HG03280 (cell line): ENCODE results near the gene TFE3.

Source experiments
- ATAC-seq: cut with Tn5 transposase; IDR thresholded peaks from one replicate; pipeline ENCODE4 v1.9.1; 2021; ENCODE audit warnings: mild to moderate bottlenecking, moderate library complexity; ENCODE audit not compliant: unreplicated experiment

TFE3 gene

DNA sequence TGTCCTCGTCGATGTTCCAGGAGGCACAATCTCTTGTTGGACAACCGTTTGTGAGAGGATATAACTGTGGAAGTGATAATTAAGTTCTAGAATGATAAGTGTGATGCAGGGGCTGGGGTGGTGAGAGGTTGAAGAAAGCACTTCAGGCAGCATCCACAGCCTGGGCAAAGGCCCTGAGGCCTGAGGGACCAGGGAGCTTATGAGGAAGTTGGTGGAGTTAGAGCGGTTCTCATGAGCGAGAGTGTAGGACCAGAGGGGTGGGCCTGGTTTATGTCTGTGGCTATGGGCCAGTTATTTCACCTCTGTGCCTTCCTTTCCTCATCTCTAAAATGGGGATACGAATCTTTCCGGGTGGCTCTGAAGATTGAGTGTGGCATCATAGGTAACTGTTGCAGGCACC, 18.3 kb upstream of the TFE3 start:
- ATAC-seq, result no peak

DNA sequence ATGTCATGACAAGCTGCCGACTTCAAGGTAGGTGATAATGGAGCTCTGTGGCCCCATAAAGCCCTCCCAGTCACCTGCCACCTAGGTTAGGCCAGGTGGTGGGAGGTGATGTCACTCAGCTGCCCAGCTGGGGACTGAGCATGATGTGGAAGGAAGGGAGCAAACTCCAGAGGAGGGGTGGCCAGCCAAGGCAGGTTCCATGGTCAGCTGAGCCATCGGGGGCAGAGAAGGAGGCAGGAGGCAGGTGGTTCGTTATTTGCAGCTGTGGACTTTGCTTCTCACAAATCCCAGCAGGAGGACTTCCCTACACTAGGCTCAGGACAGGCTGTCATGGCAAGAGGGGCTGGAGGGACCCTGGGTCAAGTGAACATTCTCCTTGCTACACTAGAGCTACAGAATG, 17.8 kb upstream of the TFE3 start:
- no peak for ATAC-seq

- ATAC-seq, result no peak
Measured at GRCh38 chrX:49059681-49060085, 16.5 kb upstream of the TFE3 start.

- ATAC-seq, result no peak
Measured at GRCh38 chrX:49059201-49059600, 16.0 kb upstream of the TFE3 start.

DNA sequence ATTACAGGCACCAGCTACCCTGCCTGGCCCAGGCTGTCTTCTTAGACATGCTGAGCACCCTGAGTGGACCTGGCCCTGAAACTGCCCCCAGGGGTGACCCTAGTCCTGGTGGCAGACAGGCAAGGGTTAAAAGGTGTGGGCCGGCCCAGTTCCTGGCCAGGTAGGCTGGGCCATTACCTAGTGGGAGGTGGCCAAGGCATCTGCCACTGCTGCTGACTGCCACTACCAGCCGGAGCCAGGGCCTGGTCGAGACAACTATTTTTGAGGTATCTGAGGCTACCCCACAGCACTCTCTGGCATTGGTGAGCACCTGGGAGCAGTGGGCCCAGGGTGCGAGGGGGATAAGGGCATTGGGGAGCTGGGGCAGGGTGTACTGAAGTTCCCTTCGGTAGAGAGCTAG, 15.6 kb upstream of the TFE3 start, which contains the start of gene CCDC120:
CCDC120 (plus strand) TSS at position 206 of the 400 bp plus-strand sequence. CDS start 3,043 bp downstream, outside the sequence.
- ATAC-seq, result no peak

DNA sequence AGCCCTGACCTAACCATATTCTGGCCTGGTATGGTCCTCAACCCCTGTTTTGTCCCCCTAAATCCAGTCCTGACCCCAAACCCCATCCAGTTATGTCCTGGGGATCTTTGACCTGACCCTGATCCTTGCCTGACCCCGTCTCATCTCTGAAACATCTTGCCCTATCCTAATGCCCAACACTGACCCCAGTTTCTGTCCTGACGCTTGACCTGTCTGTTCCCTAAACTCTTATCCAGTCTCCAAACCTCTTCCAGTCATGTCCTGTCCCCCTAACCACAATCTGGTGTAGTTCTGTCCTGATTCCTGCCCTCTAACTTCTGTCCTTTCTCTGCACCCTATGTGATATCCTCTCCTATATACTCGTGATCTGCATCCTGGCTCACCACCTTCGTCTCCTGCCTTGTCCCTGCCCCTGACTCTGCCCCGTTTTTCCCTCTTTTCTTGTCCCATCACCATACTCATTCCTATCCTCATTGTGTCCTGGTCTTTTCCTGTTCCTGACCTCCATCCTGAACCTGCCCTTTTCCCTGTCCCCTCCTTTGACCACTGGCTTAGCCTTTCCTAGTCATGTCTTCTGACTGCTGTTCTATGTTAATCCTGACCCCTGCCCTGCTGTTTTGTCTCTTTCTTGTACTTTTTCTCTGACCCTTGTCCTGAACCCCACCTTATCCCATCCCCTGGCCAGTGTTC, 11.1 kb upstream of the TFE3 start:
- no peak for ATAC-seq

GRCh38 chrX:49053223-49054072, 10.3 kb upstream of the TFE3 start:
- ATAC-seq, result no peak

DNA sequence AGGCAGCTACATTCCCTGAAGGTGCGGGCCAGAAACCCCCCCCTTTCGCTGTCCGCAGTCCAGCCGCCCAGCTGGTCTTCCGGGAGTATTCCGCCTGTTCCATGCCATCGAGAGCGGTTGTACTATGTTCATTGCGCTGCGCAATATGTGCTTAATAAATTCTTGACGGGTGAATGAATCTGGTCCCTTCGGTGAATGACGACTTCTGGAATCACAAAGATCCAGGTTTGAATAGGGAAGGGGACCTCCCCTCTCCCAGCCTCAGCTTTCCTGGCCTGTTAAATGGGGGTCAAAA, 777 bp upstream of the TFE3 start:
- no peak for ATAC-seq

GRCh38 chrX:49042581-49043219, 457 bp downstream of the TFE3 start:
- peak; percentile 11 for ATAC-seq

GRCh38 chrX:49041744-49042580, 1.2 kb downstream of the TFE3 start:
- ATAC-seq, result no peak

GRCh38 chrX:49040376-49040955, 2.7 kb downstream of the TFE3 start:
- ATAC-seq, result no peak

- ATAC-seq, result no peak
Measured at GRCh38 chrX:49039598-49040375, 3.4 kb downstream of the TFE3 start.

DNA sequence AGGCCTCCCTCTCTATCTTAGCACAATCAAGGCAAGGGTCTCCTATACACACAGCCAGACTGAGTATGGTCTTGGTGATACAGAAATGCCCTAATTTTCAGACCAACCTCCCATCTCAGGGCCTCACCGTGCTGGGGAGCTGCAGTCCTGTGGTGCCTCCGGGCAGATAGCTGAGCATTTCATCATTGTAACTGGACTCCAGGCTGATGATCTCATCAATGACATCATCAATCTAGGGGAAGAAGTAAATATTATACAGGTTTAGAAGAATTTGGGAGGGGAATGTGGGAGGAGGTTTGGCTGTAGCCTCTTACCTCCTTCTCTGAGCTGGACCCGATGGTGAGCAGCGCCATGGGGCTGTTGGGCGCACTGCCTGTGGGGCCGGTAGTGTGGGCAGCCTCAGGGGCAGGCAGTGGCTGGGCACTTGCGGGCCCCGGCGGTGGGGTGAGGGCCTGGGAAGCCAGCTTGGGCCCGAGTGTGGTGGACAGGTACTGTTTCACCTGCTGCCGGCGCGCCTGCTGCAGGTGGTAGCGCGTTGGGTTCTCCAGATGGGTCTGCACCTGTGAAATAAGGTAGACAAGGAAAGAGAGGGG, 5.2 kb downstream of the TFE3 start:
- no peak for ATAC-seq

DNA sequence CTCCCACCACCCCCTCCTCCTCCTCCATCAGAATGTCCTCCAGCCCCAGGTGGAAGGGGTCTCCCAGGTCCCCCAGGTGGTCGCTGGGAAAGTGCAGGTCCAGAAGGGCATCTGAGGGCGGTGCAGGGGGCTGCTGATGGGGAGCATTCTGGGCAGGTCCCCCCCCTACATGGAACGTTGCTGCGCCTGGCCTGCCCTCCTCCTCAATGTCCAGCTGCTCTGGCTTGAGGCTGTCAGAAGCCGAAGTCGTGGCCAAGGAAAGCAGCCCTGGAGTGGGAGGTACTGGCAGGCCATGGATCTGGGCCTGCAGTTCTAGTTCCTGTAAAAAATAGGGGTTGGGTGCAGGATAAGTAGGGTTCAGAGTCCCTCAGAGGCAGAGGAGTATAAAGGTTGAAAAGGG, 12.9 kb downstream of the TFE3 start:
- no peak for ATAC-seq

DNA sequence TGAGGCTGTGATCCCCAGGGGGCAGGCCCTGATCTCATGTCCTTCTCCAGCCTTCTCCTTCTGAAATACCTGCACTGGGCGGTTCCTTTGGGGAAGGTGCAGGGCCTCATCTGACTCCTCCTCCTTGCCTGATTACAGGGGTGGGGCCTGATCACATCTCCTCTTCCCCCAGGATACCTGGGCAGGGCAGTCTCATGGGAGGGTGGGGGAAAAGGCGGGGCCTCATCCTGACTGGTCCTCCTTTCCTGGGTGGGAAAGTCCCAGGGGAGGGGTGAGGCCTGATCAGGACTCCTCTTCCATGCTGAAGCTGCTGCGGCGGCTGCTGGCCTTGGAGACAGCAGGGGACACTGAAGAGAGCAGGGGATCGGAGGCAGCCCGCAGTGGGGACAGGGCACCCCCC, 13.3 kb downstream of the TFE3 start:
- ATAC-seq, result no peak

DNA sequence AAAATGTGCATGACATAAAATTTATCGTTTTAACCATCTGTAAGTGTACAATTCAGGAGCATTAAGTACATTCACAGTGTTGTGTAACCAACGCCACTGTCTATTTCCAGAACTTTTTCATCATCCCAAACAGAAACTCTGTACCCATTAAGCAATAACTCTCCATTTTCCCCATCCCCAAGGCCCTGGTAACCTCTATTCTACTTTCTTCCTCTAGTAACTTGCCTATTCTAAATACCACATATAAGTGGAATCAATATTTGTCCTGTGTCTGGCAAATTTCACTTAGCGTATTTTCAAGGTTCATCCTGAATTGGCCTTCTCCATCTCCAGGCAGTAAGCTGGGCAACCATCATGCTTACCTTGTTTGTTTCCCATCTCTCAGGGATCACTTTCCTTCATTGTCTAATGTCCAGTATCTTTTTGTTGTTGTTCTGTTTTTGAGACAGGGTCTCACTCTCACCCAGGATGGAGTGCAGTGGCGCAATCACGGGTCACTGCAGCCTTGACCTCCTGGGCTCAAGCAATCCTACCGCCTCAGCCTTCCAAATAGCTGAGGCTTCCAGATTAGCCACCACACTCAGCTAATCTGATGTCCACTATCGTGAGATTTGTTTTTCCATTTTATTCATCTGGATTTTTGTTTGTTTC, 23.4 kb downstream of the TFE3 start:
- no peak for ATAC-seq

GRCh38 chrX:49019050-49019449, 24.1 kb downstream of the TFE3 start:
- ATAC-seq, result no peak

DNA sequence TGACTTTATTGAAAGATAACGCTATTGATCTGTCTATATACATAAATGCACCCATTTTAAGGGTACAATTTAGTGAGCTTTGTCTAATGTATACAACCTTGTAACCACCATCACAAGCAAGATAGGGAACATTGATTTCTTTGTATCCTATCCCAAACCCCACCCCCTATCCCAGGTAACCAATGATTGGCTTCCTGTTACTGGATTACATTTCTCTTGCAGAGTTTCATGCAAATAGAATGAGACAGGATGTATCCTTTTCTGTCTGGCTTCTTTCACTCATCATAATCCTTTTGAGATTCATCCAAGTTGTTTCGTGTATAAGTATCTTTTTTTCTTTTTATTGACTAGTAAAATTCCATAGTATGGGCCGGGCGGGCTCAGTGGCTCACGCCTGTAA, 39.5 kb downstream of the TFE3 start:
- ATAC-seq, result no peak
